ENCODE results near the gene DIS3L2.
"Not testable (repeated sequence)": the region's sequence is repeated elsewhere in the genome, so short reads cannot be mapped to it uniquely, and the experiment has no call there.

The DIS3L2 gene

GRCh38 chr2:232009639-232010274, 48.2 kb downstream of the DIS3L2 start:
- DNase-seq (ENCODE audit: low read depth in 2 of 2) = no peak

DNA sequence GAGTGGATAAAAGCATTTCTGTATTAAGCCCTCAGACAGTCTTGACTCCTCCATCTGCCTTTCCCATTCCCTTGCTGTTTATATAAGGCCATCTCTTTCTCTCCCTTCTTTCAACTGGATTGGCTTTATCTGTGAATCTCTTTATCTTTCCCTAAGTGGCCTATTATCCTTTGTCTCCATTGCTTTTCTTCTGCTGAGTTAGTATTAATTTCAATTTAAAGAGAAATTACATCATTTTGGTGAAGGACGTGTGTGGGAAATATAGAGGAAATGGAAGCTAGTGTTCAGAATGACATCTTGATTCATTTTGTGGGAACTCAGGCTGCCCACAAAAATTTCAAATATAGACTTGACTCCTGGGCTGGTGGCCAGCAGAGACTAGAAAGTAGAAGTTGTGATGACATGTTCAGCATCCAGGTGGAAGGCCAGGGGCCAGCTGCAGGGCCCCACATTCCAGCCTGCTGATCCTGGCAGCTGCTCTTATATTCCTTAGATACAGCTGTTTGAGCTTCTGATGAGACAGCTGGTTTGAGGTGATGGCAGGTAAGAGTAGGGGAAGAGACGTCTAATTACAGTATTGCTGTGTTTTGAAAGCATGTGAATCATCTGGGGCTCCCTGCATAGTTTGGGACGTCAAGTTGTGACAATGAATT, 52.3 kb downstream of the DIS3L2 start:
- DNase-seq (ENCODE audit: low read depth in 2 of 2) = no peak

GRCh38 chr2:232014681-232015080, 53.2 kb downstream of the DIS3L2 start:
- DNase-seq (ENCODE audit: low read depth in 2 of 2) = no peak

DNA sequence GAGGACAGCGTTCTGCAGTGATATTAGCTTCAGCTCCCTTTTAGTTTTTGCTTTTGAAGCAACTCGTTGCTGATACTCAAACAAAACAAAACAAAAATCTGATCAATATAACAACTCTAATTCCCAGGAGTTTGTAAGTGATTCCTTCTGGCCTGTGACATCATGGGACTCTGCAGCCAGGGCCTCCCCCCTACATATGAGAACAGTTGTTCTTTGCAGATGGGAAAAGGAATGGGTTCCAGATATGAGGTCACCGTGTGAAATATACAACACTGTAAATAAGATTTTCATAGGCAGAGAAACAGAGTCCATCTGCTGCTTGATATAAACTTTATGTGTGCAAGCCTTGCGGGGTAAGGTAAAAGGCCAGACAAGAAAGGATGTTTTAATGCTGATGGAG, 56.7 kb downstream of the DIS3L2 start:
- DNase-seq (ENCODE audit: low read depth in 2 of 2) = no peak

GRCh38 chr2:232022718-232023117, 61.2 kb downstream of the DIS3L2 start:
- DNase-seq (ENCODE audit: low read depth in 2 of 2) = no peak

DNA sequence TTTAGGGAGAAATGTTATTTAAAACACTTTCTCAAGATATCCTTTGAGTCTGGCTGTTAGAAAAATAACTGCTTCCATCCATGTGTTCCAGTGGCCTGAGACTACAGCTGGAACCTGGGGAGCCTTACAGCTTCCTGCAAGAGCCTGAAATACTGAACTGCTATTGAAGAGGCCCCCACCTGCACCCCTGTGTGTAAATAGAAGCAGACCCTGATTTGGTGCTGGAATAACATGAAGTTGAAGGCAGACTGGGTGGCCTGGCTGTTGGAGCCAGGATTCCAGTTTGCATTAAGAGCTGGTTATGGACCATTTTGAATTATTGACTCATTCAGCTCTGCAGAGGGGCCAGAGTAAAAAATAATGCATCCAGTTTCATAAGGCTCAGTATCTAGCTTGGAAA, 61.9 kb downstream of the DIS3L2 start:
- no peak for DNase-seq (ENCODE audit: low read depth in 2 of 2)

- DNase-seq (ENCODE audit: low read depth in 2 of 2) = no peak
These were observed 62.9 kb downstream of the DIS3L2 start for GRCh38 chr2:232024457-232024856.

GRCh38 chr2:232026910-232027309, 65.4 kb downstream of the DIS3L2 start:
- DNase-seq (ENCODE audit: low read depth in 2 of 2) = no peak

DNA sequence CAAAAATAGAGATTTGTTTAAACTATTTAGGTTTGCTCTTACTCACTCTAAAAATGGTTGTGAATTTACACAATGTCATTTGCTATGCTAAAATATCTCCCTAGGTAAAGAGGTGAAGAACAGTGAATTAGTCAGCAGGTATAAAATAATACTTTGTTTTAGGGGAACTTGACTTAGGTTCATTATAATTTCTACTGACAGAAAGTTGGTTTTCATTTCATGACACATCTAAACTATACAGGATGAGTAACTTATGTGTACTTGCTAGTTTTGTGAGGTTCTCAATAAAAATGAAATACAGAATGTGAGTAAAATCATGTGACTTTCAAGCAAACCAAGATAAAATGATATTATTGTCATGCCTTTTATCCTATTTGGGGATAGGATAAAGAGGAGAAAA, 66.0 kb downstream of the DIS3L2 start:
- DNase-seq (ENCODE audit: low read depth in 2 of 2) = no peak

DNA sequence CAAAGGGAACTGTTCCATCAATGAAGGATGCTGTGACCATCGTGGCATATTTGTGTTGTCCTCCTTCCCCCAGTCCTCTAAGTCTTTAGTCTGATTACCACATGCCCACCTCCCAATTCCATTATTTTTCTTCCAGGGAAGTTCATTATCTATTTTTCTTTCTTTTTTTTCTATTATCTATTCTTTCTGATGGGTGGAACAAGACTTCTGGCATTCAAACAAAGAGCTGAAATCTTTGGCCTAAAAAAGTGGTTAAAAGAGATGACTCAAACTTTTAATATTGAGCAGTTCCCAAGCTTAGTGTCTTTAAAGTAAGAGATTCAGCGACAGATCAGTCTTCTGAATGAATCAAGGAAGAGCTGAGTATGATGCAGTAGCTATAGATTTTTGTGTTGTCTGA, 66.6 kb downstream of the DIS3L2 start:
- no peak for DNase-seq (ENCODE audit: low read depth in 2 of 2)

DNA sequence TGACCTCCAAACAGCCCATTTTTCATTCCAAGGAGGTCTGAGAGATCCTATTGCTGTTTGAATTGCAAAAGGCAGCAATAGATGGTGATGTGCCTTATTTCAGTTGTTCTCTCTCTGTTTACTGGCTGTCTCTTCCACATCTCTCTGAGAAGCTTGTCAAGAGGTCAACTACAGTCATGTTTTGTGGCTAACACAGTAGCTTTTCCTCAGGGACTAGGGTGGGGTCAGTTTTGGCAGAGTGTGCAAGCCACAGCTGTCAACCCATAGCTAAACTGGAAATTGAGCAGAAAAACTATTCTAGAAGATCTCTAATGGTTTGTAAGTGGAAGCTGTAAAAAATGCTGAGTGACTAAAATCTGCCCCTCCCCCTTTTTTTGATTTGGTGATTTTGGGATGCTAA, 67.1 kb downstream of the DIS3L2 start:
- no peak for DNase-seq (ENCODE audit: low read depth in 2 of 2)

- DNase-seq (ENCODE audit: low read depth in 2 of 2) = no peak
These were observed 67.8 kb downstream of the DIS3L2 start for GRCh38 chr2:232029346-232029745.

- no peak for DNase-seq (ENCODE audit: low read depth in 2 of 2)
These were observed 68.7 kb downstream of the DIS3L2 start for GRCh38 chr2:232030229-232030628.

GRCh38 chr2:232035292-232035691, 73.8 kb downstream of the DIS3L2 start:
- DNase-seq (ENCODE audit: low read depth in 2 of 2) = not testable (repeated sequence)

DNA sequence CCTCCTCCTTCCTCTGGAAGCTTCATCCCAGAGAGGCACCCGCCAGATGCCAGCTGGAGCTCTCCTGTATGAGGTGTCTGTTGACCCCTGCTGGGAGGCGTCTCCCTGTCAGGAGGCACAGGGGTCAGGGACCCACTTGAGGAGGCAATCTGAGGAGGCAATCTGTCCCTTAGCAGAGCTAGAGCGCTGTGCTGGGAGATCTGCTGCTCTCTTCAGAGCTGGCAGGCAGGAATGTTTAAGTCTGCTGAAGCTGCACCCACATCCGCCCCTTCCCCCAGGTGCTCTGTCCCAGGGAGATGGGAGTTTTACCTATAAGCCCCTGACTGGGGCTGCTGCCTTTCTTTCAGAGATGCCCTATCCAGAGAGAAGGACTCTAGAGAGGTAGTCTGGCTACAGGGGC, 75.4 kb downstream of the DIS3L2 start:
- not testable (repeated sequence) for DNase-seq (ENCODE audit: low read depth in 2 of 2)

DNA sequence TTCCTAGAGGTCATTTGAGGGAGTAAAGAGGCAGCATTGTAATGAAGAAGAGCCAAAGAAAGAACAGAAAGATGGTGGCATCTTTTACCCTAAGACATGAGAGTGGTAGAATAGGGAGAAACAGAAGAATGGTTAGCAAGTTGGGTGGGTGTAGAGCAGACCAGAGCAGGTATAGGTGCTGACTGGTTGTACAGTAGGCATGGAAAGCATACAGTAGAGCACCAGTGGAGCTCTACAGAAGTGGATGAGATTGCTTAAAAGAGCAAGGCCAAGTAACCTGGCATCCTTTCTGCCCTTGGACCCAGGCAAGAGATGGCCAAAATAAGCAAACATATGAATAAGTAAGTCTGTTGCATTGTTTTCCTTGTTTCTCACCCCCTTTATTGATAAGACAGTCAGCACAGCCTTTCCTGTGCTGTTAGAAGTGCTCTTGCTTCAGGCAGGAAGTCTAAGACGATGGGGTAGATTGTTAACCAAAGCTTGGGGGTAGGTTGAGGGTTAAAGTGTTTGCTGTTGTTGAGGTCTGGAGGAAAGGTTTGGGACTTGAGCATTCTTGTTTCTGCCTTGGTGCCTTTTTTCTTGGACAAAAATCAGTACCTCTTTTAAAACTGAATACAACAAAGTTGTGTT, 76.9 kb downstream of the DIS3L2 start:
- DNase-seq (ENCODE audit: low read depth in 2 of 2) = no peak

DNA sequence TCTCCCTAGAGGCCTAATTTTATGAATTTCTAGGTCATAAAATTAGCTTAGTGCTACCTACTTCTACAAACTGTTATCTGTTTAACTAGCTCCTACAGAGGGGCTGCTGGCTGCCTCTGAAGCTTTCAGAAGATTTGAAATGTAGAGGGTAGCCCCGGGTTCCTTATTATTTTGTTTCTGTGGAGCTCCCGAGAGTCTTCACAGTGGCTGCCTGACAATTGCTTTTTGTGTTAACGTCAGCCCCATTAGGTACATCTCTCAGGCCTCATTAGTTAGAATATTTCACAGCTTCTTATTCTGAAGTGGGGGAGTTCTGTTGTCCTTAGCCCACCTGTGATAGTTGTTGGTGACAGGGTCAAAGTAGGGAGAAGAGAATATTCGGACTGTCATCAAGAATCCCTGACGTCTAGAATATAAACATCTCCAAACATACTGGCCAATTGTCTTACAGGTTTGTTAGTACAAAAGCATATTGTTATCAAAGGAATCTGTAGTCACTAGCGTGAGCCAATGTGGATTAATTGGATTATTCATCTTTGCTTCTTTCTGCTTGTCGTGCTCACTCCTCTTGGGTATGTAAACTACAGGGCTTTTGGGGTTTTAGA, 77.5 kb downstream of the DIS3L2 start:
- DNase-seq (ENCODE audit: low read depth in 2 of 2) = no peak

GRCh38 chr2:232042911-232043574, 81.5 kb downstream of the DIS3L2 start:
- DNase-seq (ENCODE audit: low read depth in 2 of 2) = no peak

DNA sequence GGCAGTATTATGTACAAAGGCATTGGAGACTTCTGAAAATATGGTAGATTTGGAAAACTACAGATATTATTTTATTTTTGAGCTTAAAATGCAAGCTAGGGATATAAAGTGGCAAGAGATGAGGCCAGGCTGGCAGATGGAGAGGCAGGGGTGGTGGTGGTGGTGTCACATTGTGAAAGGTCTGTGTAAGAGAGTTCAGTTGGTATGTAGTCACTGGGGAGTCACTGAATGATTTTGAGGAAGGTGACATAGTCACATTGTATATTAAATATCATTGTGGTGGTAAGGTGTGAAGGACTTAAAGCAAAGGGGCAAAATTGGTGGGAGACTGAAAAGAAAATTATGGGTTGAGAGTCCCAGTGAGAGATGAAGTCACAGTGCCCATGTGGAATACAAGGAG, 82.5 kb downstream of the DIS3L2 start:
- DNase-seq (ENCODE audit: low read depth in 2 of 2) = no peak

DNA sequence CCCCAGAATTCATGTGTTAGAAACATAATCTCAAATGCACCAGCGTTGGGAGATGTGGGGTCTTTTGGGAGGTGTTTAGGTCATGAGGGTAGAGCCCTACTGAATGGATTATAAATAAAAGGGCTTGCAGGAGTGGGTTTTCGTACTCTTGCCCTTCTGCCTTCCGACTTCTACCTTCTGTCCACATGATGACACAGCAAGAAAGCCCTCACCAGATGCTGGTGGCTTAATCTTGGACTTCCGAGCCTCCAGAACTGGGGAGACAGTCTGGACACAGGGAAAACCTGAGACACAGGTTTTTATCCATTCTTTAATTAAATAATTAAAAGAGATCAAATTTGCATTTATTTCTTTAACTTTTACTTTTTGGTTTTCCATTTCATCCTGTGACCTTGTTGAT, 87.8 kb downstream of the DIS3L2 start:
- no peak for DNase-seq (ENCODE audit: low read depth in 2 of 2)

- no peak for DNase-seq (ENCODE audit: low read depth in 2 of 2)
These were observed 91.1 kb downstream of the DIS3L2 start for GRCh38 chr2:232052591-232052990.

GRCh38 chr2:232053777-232054176, 92.3 kb downstream of the DIS3L2 start:
- DNase-seq (ENCODE audit: low read depth in 2 of 2) = no peak
